Kidney capillary endothelial cell (primary cell): Measurements from ENCODE around the gene DNMT3A.

Experiments
- DNase-seq: peaks from one replicate; pipeline ENCODE4 v3.0.0-alpha.2; 2018; ENCODE audit warnings: low spot score

The DNMT3A gene

DNA sequence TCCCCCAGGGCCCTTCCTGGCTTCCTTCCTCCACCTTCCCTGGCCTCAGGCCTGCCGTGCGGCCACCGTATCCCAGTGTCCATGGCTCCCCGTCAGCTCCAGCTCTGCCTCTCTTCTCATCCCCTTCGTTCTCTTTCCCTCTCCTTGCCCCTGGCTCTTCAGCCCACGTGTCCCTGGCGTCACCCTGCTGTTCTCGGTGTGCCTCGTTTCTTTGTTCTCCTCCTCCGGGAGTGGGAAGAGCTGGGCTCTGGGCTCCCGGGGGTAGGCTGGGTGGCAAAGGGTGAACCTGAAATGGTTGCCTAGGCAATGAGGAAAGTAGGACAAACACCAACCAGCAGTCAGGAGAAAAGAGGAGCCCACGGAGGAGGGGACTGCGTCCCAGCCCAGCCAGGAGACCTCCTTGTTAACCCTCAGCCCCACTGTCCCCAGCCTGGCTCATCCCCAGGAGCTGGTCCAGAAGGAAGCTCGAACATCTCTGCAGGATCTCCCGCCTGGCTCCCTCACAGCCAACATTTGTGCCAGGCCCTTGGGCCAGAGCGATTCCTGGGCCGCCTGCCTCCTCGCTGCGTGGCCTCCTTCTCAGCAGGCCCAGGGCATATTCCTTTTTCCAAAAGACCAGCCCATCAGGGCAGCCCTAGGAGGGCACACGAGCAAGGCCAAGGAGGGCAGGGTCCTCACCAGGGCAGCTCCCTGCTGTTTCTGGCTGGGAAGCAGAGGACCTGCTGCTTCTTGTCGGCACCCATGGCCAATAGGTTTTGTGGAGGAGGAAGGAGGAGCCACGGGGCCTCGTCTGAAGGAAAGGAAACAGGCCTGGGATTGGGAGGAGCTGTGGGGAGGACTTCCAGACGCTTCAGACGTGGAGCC is 30.9 kb upstream of the DNMT3A start:
- no peak for DNase-seq

DNA sequence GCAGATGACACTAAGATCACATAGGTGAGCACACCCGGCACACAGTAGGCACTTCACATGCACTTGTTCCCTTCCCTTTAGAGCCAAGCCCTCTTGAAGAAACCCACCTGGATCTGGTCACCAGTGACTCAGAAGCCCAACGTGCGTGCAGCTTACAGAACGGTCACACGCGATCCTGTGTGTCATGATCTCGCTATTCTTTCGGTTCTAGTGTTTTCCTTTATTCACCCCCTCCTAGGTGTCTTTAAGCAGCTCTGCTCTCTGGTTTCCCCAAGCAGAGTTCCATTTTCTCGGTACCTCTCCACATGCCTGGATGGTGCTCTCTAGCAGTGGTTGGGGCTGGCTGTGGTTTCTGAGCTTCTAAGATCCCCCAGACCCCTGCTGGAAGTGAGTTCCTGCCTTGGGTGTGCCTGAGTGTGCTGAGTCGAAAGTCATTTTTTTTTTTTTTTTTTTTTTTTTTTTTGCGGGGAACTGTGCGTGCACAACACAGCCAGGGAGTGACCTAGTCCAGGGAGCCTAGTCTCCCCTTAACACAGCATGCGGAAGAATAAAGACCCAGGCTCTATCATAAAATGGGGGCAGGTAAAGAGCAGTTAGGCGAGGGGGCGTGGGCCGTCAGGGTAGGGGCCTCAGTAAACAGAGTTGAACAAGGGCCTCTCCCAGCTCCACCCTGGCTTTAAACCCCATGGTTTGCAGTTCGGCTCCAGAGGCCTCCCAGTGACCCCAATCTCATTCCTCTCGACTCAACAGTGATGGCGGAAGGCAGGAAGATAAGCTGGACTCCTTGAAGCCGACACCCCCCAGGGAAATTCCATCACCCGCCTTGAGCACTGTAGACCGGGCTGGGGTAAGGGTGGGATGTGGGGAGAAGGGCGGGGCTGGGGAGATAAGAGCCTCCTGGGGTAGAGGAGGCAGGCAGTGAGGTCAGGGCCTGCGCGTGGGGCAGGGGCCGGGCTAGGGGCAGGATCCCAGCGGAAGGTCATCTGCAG is 29.8 kb upstream of the DNMT3A start:
- DNase-seq = no peak

DNA sequence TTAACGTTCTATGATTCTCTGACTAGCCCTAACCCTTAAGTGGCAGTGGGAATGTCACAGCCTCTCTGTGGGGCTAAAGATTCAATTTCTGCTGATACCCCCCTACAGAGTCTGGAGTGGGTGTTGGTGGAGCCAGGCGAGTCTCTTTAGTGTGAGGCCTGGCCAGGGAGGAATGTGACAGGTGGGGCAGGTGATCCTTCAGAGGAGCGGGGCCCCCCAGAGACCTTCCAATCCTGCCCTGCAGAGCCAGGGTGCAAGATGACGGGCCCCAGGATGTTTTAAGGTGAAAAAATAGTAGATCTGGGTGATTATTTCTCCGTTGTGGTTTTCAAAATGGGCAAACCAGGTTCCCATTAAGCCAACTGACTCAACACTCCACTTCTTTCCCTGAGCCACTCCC is 28.2 kb upstream of the DNMT3A start:
- no peak for DNase-seq

DNA sequence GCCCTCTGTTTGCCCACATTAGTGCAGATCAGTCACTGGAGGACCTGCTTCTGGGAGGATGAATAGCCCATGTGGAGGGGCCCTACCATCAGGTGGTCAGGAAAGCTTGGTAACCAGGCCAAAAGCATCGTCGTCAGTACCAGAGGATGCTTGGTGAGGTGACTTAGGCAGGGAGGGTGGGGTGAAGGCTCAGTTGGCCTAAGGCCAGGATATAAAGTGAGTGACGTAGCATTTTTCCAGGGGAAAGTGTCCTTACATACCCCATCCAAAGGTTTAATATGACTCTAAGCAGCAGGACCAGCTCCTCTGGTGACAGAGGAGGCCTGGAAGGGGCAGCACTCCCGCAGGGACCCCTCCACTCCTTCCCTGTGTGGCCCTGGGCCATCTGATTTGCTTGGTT is 27.7 kb upstream of the DNMT3A start:
- no peak for DNase-seq

DNA sequence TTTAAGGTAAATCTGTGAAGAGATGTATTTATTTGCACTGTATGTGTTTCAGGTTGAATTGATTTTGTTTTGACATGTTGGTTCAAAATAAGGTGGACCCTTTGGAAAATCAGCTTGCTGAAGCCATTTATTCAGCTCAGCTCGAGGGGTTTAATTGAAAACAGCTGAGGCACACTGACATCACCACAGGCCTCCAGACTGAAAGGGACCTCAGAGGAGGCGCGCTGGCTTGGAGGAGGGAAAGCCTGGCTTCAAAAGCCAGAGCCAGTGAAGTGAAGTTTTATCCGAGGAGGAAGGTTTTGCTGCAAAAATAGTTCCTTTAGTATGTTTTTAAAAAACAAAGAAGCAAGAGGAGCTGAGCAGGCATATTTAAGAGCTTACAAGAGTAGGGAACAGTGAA is 26.9 kb upstream of the DNMT3A start:
- no peak for DNase-seq

DNA sequence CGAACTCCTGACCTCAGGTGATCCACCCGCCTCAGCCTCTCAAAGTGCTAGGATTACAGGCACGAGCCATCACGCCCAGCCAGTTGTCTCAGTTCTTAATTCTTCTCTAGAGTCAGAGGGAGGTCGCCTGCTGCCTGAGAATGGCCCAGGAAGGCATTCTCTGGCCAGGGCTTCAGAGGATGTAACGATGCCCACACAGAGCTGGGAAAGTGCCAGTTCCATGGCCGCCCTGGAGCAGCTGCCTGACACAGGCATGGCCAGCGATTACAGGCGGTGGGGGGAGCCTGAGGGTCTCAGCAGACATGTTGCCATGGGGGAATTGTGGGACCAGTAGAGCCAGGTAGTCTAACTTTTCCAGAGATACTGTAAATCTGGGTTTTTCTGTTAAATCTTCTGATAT is 25.6 kb upstream of the DNMT3A start:
- no peak for DNase-seq

DNA sequence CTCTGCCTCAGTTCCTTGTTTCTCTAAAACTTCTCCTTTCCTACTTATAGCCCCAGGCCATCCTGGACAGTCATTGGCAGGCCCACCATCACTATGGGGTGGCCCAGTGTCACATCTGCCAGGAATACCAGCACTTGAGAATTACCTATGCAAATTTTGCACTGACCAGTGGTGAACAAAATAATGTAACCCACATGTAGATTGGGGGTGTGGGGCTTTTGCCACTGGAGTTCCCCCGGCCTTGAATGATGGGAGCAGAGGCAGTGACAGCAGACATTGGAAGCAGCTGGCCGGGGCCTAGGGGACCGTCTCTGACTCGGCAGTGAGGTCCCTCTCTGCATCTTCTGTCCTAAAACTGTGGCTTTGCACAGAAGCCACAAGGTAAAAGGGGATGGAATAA is 24.9 kb upstream of the DNMT3A start:
- DNase-seq = no peak

DNA sequence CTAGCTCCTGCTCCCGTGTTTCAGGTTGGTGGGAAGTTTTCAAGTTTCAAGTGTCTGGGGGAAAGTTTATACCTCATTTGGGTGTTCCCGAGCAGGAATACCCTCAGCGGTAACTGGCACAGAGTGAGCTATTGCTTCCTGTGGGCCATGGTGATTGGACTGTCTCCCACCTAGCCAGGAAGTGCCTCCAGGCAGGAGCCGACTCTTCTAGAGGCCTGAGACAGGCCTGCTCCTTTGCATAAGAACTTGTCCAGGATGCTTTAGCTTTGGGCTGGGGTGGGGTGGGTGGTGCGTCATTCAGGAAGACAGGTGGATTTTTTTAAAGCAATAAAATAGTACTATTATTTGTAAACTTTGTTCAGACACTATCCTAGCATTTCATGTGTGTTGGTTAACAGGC is 23.5 kb upstream of the DNMT3A start:
- DNase-seq = no peak

DNA sequence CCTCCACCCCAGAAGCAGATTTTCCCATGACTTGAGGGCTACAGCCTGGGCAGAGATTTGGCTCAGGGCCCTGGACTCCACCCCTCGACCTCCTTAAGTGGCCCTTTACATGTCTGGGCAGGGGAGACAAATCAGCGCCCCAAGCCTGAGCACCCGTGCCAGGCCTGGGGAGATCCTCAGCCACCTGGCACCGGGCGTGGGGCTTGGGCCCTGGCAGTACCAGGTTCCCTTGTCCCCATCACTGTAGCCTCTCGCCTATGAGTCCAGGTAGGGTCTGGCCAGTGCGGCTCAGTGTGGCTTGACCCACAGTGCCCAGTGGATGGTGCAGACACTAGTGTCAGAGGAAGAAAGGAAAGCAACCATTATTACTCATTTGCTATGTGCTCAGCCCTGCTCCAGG is 22.0 kb upstream of the DNMT3A start:
- no peak for DNase-seq

DNA sequence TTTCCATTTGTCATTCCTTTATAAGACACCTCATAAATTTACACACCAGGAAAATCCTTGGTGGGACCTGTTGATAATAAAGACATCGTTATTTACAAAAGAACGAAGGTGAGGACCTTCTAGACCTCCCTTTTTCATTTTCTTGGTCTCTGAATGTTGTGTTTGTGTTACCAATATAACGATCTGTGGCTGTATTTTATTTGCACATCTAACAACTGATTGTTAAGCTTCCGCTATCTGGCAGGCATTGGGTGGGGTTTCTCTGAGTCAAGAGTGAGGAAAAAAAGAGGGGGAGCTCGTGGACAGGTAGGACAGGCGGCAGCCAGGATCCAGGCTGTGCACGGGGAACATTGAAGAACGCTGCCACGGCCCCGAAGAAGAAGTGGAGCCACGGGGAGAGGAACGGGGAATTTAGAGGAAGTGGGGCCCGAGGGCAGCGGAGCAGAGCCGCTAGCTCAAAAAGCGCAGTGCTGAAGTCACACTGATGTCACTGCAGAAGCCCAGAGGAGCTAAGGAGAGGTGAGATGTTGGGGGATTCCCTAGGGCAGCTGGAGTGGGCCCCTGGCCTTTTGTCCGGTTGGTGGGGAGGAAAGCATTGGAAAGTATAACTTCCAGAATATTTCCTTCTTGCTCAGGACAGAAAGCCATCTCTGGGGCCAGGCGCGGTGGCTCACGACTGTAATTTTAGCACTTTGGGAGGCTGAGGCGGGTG is 20.9 kb upstream of the DNMT3A start:
- no peak for DNase-seq

DNA sequence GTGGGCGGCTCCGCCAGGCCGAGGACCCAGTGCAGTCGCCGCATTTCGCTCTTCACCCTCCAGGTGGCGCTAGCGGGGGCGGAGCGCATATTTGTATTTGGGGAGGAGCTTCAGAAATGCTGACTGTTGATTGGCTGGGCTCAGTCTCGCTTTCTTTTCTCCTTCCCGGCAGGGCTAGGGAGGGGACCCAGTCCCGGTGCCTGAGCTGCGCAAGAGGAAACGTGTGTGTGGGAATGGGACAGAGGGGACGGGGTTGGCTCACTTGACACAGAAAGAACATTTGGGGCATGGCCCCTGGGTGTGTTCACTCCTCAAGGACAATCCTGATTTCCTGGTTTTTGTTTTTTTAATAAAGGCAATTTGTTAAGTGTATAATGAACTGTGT is 20.3 kb upstream of the DNMT3A start:
- DNase-seq = peak; percentile 88

DNA sequence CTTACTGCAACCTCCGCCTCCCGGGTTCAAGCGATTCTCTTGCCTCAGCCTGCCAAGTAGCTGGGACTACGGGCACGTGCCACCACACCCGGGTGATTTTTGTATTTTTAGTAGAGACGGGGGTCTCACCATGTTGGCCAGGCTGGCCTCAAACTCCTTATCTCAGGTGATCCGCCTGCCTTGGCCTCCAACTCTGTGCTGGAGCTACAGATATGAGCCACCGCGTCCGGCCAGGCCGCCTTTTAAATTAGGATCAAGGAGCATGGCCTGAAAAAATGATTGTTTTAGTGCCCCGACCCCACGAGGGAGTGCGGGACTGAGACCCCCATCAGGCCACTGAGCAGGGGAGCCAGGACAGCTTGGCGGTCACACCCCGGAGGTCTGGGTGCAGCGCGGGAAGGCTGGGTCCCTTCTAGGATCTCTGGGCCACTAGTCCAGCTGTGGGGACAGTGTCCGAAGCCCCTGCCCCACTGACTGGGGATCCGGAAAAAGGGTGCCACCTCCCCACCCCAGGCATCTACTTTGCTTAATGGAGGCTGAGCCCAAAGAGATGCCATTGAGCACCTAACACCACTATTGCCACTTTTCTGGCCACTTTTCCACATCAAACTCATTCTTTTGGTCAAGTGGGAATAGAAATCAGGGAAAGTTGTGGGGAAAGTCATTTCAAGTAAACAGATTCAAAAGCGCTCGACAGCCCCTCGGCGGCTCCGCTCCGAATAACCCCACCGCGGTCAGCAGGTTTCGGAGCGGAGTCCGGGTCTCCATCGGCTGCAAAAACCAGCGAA is 19.7 kb upstream of the DNMT3A start:
- no peak for DNase-seq

DNA sequence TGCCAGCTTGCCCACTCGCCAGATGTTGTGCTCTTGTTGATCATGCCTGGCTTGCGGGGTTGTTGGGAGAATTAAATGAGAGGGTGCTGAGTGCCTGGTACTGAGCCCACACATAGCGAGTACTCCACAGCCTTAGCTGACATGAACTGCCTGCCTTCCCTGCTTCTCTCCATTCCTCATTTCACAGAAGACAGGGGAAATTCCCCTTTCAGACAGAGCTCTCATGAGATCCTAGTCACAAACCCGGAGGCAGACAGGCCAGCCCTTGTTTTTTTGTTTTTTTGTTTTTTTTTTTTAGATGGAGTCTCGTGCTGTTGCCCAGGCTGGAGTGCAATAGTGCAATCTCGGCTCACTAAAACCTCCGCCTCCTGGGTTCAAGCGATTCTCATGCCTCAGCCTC is 17.1 kb upstream of the DNMT3A start:
- no peak for DNase-seq

DNA sequence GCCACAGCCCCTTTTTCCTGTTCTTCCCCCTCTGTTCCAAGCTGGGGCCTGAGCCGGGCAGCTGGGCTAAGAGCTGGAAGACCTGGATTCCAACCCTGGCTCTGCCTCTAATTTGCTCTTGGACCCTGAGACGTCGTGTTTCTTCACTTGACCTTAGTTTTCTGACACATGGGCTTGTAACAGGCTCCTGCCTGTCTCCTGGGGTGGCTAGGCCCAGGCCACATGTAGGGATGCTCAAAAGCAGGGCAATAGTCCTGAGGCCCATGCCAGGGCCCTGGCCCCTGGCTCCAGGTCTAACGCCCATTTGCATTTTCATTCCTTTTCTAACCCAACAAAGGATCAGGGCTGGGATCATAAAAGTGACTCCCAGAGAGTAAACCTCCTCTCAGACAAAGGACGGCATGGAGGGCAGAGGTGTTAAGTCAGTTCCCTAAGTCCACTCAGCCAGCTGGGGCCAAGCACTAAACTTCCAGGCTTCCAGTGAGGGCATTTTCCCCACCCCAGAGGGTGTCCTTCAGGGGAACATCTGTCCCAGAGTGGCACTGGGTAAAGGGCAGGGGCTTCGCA is 16.6 kb upstream of the DNMT3A start:
- DNase-seq = no peak

DNA sequence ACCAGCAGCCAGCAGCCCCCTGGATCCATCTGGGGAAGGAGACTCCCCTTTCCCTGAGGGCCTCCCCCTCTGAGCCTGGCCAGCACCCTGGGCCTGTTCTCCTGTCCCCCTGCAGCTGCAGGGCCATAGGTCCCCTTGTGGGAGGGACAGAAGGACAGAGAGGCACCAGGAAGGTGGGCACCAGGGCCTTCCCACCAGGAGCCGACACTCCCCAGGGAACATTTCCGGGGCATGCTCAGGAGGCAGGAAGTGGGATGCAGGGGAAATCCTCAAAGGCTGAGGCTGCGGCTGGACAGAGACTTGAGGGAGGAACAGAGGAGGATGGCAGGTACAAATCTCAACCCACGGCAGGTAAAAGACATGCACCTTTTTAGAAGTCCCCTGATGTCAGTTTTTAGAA is 14.4 kb upstream of the DNMT3A start:
- DNase-seq = no peak

DNA sequence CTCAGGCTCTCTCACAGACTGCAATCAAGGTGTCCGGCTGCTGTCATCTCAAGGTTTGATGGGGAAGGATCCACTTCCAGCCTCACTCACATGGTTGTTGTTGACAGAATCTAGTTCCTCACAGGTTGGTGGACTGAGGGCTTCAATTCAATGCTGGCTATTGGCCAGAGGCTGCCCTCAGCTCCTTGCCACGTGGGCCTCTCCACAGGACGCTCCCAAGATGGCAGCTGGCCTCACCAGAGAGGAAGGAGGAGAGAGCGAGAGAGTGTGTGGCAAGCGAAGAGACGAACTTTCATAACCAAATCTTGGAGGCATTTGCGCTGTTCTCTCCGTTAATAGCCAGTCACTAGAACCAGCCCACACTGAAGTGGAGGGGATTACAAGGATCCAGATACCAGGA is 13.5 kb upstream of the DNMT3A start:
- DNase-seq = no peak

DNA sequence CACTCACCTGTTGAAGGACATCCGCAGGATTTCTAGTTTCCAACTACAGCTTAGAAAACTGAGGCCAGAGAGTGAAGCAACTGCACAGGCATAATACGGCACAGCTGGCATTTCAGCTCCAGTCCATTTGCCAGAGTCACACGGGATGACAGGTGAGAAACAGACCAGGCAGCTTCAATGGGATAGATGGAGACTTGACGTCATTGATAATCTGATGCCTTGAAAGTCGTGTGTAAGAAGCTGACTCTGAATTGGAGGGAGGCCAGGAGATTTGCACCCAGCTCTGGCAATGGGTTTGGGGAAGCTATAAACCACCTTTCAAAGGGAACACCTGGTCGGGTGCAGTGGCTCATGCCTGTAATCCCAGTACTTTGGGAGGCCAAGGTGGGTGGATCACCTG is 12.4 kb upstream of the DNMT3A start:
- DNase-seq = no peak

DNA sequence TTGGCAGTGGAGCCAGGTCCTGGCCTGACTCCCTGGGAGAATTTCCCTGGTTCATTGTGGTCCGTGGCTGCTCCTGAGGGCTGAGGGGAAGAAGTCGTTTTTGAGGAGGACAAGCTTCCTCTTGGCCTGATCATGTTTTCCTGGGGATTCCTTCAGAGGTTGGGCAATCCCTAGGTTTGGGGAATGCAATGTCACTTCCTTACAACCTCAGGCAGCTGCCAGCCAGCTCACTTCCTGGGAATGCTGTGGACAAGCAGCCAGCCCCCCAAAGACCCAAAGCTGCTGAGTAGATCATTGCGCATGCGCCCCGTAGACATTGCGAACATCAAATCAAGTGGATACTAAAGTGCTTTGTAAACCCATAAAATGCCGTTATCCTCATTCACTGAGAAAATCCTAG is 7.7 kb upstream of the DNMT3A start:
- DNase-seq = no peak

DNA sequence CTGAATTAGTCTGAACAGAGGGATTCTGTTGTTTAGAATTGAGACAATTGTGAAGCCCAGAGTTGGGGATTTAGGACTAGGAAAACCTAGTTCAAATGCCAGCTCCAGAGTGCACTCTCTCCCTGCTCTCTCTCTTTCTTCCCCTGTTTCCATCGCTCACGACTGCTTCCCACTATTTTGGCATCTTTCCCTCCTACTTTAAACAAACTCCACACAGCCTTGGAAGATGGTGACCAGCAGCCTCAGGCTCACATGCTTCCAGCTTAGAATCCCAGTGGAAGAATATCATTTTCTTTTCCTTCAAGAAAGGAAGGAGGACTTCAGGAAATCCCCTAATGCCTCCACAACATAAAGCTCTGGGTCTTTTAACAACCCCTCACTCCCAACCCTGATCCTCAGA is 6.1 kb upstream of the DNMT3A start:
- DNase-seq = no peak

DNA sequence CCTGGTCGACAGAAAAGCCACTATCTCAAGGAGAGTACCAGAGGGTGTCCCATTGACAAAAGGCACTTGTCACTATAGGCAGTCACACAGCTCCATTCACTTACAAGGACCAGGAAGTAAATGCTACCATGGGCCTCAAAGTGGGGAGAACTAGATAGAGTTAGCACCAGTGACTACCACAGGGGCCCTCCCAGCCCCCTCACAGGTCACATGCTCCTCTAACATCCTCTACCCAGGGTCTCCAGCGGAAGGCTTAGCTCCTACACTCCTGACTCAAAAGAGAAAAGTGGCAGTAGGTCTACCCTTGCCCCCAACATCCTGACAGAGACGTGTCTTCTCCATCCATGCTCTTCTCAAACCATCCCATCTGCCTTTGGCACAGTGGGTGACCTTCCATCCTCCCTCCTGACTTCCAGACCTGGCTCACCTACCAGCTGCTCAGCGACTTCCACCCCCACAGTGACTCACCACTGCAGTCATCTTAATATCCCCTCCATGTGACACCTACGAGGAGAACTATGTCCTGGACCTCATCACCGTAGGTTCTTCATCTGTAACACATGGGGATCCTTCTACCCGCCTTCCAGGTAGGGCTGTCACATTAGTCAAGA is 5.6 kb upstream of the DNMT3A start:
- no peak for DNase-seq
